ENCODE data around the gene TNN.

Gene TNN

DNA sequence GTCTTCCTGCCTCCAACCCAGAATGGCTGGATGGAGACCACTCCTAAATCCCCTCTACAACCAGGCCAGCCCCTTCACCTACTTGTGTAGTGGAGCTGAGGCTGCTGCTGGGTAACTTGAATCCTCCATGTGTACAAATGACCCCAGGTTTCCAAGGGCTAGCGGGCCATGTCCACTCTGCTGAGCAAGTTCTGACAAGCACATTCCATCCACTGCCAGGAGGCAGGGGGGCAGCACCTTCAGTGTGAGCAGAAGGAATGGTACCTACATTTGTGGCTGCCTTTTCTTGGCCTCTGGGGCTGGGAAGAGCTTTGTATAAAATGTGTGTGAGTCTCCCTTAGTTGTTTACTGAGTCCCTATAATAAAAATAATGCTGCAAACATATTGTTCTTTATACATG lies 110.4 kb downstream of the TNN start:
- no peak for DNase-seq (ENCODE audit: low read depth)

DNA sequence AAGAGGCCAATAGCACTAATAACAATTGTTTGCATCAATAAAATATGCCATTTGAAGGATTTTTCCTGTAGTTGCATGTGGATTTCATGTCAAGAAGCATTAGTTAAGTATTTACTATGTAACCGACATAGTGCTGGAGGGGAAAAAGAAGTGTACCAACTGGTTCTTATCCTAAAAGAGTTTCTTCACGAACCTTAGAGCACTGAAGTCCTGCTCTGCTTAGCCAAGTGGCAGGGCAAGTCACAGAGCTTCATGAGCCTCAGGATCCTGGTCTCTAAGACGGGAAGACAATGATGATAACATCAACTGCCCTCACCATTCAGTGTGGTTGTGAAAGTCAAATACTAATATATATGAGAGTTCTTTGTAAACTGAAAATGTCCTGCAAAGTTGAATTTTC lies 110.8 kb downstream of the TNN start:
- DNase-seq (ENCODE audit: low read depth) = no peak

DNA sequence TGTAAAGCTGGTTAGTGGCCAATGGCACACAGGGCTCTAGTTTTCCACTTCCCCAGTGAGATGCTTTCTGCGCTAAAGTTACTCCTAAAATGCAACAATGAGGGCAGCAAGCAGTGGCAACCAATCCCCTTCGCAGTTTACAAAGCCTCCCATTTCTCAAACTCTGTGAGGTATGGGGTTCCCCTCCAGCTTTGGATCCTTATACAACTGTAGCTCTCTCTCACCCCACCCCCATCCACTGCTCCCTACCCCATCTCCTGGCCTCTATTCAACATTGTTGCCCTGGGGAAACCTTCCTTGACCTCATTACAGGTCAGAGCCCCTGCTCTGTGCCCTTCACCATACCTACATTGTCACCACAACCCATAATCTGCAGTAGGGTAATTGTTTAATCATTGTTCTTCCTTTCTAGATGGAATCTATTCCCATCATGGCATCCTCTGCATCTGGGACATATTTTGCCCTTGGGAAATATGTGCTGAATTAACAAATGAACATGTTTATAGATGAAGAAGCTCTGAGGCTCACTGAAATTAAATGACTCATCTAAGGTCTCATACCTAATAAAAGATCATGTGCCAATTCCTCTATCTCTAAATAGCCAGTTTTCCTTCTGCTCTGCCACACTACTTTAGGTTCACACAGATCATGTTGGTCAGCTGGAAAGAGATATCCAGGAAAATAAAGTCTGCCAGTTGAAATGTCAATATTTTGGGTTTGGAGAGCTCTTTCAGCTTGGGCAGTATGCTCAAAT lies 112.4 kb downstream of the TNN start:
- no peak for DNase-seq (ENCODE audit: low read depth)

DNA sequence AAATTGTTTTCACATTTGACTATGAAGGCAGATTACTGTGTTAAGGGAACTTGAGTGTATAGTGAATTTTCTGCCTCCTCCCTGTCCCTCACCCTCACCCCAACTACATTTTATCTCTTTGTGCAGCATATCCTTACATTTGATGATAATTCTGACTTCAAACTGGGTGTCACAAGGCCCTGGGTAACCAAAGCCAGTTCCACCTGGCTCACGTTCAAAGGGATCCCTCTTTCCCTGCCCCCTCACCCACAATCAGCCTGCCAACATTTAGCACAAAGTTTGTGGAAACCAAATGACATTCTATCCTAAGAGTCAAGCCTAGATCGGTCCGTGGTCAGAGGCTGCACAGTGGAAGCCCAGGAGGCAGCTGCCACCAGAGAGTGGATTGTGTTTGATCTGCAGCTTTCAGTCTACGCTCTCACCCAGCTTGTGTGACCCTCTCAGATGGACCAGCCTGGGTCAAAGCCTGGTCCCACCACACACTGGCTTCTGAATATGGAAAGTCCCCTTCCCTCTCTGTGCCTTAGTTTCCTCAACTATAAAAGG lies 114.6 kb downstream of the TNN start:
- no peak for DNase-seq (ENCODE audit: low read depth)

DNA sequence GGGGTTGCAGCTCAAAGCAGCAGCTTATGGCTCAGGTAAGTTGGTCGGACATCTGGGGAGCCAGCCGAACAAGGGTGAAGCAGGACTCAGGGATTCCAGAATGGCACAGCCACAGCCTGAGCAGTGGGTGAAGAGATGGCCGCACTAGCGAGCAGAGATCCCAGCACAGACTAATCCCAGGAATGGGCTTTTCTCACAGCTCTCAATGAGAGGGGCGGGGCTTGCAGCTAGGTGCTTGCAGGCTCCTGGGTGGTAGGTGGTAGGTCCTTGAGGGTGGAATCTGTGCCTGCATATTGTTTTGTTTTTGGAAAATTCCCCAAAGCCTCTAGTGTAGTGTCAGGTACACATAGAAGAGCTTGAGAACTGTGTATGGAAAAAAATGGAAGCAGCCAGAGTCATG lies 116.0 kb downstream of the TNN start:
- no peak for DNase-seq (ENCODE audit: low read depth)

DNA sequence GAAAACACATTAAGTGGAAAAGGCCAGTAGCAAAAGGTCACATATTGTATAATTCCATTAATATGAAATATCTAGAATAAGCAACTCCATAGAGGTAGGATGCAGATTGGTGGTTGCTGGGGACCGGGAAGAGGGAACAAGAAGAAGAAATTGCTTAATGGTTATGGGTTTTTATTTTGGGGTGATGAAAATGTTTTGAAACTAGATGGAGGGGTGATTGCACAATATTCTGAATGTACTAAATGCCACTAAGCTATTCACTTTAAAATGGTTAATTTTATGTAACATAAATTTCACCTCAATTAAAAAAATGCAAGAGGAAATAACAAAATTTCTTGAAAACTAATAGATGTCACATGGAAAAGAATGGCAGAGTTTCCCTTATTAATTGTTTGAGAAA lies 118.3 kb downstream of the TNN start:
- DNase-seq (ENCODE audit: low read depth) = no peak

DNA sequence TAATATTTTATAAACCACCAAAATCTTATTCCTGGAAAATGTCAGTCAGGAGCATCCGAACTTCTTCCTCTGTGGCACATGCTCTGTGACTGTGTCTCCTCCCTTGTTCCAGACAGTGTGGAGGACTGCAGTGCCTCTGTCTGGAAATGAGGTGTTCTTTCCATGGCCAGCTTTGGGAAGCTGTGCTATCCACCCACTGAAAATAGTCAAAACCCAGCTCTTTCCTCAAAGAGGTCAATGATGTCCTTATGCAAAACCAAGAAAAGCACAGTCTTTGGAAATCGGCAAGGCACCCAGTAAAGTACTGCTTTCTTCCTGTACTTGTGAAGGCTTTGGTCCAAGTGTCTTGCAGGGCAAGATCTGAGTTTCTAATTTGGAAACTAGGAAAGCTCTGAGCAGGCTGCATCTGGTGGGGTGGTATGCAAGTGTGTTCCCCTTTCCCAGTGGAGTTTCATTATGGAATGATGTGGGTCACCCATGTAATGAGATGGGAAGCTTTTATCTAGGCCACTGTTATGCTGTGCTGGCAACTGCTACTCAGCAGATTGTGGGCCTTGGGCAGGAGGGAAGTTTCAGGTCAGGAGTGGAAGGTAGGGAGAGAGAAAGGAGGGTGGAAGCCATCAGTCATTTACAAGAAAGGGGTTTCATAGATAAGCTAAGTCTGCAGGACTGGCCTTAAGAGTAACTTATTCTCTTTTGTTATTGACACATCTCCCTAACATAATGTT lies 119.0 kb downstream of the TNN start:
- DNase-seq (ENCODE audit: low read depth) = no peak

DNA sequence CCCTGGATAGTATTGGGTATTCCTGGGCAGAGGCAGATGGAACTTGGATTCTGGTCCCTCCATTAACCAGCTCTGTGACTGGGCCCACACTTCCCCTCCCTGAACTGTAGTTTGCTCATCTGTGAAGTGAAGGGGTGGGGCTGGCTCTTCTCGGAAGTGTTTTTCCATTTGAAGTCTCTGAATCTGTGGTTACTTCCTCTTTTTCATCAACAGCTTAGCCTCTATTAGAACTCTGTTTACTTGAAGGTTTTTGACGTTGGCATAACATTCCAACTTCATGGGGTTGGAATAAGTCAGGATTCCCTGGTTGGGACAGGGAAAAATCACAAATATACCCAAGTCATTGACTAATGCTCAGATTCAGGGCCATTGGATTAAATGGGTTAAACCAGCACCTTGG lies 121.3 kb downstream of the TNN start:
- no peak for DNase-seq (ENCODE audit: low read depth)

DNA sequence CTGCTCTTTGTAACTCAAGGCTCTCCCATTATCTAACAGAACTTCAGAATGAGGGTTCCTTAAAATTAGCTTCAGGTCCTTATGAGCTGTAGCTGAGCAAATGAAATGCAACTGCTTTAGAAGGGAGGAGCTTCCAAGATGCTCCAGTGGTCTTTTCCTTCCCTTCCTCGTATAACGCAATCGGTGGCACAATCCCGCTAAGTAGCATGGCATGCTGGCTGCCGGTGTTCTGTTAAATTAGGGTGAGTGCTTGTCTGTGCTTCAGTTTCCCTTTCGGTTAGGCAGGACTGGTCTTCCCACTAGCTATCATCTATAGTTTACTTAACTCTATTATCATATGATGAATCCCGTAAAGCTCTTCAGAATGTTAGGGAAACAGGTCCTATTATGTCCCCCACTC lies 124.0 kb downstream of the TNN start:
- DNase-seq (ENCODE audit: low read depth) = no peak

DNA sequence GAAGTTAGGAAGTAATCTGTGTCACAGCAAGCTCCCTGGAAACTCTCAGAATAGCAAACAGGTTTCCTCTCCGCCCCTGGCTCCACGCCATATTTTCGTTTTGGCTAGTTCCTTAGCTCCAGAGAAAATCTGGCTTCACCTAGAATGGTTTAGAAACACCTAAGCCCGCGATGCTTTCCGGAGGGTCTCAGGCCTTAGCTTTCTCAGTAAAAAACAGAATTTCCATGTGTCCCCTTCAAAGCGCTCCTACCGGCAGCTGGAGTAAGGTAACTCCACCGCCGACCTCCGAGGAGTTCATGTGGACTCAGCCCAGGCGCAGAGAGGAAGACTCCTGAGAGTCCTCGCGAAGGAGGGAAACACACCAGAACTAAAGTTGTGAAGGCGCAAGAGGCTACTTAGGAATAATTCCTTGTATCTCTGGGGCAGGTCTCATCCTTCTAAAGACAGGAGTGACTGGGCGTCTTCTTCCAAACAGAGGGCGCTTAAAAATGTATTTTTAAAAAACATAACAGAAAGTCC lies 124.5 kb downstream of the TNN start:
- DNase-seq (ENCODE audit: low read depth) = no peak

DNA sequence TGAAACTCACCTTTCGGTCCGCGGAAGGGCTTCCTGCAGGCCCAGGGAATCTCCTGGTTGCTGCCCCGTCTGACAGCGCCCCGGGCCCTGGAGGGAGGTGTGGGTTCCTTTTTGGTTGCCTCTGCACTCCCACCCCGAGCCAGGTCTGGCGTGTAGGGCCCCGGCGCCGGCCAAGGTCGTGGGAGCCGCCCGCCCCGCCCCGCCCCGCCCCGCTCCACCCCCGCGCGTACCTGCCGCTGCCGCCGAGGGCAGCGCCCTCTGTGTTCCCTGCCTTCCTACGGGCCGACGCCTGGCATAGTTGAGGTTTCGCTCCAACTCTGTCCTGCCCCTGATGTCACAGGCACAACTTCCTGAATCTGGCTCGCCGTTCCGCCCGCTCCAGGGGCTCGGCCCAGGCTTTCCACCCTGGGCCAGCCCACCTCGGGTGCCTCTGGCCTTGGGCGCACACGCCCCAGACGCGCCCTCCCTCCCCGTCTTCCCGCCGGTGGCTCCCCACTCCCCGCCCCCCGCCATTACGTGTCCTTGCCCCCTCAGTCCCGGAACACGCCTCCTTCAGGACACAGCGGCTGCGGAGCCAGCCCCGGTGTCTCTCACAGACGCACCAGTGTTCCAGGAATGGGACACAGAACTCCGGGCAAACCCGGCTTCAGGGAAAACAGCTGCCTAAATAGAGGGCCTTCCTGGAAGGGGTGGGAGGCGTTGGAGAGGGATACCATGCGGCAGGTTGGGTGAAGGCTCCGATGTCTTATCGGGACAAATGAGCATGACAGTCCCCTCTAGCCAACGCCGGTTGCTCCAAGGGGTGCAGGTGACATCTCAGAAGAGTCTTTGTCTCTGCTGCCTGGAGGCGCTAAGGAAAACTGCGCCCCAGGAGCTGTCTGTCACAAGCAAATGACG lies 125.2 kb downstream of the TNN start, which contains the start of gene KIAA0040:
Gene KIAA0040 (minus strand): TSS at position 147 of the 897 bp plus-strand sequence. CDS start 31,763 bp downstream, outside the sequence.
- peak; percentile 37 for DNase-seq (ENCODE audit: low read depth)

DNA sequence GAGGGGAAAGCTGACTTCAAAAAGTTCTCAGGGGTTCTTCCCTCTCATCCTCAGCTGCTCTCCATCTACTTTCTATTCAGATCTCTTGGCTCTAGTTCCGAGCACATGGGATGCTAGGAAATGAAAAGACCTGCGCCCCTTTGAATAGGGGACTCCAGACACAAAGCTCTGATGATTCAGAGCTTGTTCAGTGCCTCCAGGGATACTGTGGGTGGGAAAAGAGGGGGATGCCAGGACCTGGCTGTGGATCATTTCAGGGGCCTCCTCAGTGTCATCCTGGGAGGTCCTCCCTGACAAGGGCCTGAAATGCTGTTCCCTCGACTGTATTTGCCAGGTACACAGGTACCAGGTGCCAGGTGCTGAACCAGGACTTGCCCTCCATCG lies 125.9 kb downstream of the TNN start:
- no peak for DNase-seq (ENCODE audit: low read depth)

DNA sequence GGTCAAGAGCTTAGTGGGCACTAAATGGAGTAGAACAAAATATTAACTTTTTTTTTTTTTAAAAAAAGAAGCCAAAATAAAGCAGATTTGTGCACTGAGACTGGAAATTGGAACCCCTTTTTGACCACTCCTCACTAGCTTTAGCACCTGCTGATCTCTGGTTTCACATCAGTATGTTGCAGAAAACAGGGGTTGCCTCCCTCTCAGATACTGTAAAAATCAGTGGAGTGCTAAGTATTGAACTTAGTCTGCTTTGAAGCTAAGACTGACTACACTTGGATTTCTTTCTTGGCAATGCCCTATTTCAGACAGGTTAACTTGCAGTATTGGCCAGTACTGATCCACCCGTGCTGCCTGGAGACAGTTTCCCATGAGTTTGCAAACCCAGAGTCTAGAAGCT lies 127.6 kb downstream of the TNN start:
- DNase-seq (ENCODE audit: low read depth) = no peak

DNA sequence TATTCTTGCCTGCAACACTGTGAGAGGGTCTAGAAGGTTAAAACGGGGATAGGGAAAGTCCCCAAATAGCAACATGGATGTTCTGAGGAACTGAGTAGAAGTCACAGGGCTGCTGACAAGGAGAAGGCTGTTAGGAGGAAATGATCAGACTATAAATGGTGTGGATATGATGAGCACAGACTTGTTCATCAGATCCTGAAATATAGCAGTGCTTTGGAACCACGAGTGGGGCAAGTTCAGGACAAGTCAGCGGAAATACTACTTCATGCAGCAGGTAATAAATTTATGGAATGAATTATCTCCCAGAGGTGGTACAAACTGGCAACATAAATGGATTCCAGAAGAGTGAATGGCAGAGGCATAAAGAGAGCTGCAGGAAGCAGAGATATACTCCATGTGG lies 128.2 kb downstream of the TNN start:
- no peak for DNase-seq (ENCODE audit: low read depth)

DNA sequence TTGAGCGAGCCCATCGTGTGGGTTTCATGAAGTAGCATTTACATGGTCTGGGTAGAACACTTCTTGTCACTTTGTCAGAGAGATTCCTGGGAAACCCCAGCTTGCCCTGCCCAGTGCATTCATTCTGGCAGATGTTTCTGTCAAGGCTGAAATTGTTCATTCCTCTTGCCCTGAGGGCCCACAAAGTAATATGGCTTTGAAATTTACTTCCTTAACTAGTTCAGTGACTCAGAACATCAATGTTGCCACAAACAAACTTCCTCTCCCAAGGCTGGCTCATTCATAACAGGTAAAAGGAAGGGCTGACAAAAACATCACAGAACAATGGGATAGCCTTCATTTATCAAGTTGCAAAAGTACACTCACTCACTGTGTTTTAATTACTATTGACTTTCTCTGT lies 129.9 kb downstream of the TNN start:
- no peak for DNase-seq (ENCODE audit: low read depth)
